Activated T-cell treated with anti-CD3 and anti-CD28 coated beads for 4 hours (primary cell): Measurements from ENCODE around the gene ERVW-1.
"Not testable (repeated sequence)": the region's sequence is repeated elsewhere in the genome, so short reads cannot be mapped to it uniquely, and the experiment has no call there.

ENCODE experiments used
- DNase-seq: peaks from one replicate; pipeline ENCODE4 v3.0.0-alpha.2; 2020

The ERVW-1 gene

GRCh38 chr7:92477681-92478080 lies at the start of gene ERVW-1:
Gene ERVW-1, minus strand, starts transcription at chr7:92477946. Its CDS starts 7,565 bp downstream, at chr7:92470381.
- not testable (repeated sequence) for DNase-seq

GRCh38 chr7:92523110-92523509 lies 45.4 kb upstream of the ERVW-1 start:
- no peak for DNase-seq

- no peak for DNase-seq
Measured at GRCh38 chr7:92520024-92520423, 42.3 kb upstream of the ERVW-1 start.

GRCh38 chr7:92517631-92518030 lies 39.9 kb upstream of the ERVW-1 start:
- DNase-seq = no peak

- no peak for DNase-seq
Measured at GRCh38 chr7:92513167-92513902, 35.6 kb upstream of the ERVW-1 start.

GRCh38 chr7:92508946-92509345 lies 31.2 kb upstream of the ERVW-1 start:
- no peak for DNase-seq

- DNase-seq = no peak
Measured at GRCh38 chr7:92506363-92506762, 28.6 kb upstream of the ERVW-1 start.

GRCh38 chr7:92504563-92504962 lies 26.8 kb upstream of the ERVW-1 start:
- no peak for DNase-seq

- DNase-seq = no peak
Measured at GRCh38 chr7:92503767-92504166, 26.0 kb upstream of the ERVW-1 start.

- no peak for DNase-seq
Measured at GRCh38 chr7:92498557-92498956, 20.8 kb upstream of the ERVW-1 start.

- DNase-seq = no peak
Measured at GRCh38 chr7:92496876-92497275, 19.1 kb upstream of the ERVW-1 start.

GRCh38 chr7:92489634-92490033 lies 11.9 kb upstream of the ERVW-1 start:
- no peak for DNase-seq

GRCh38 chr7:92487804-92488203 lies 10.1 kb upstream of the ERVW-1 start:
- no peak for DNase-seq

GRCh38 chr7:92485974-92486373 lies 8.2 kb upstream of the ERVW-1 start:
- no peak for DNase-seq

- DNase-seq = no peak
Measured at GRCh38 chr7:92485267-92485892, 7.6 kb upstream of the ERVW-1 start.

- DNase-seq = not testable (repeated sequence)
Measured at GRCh38 chr7:92484226-92484625, 6.5 kb upstream of the ERVW-1 start.

- not testable (repeated sequence) for DNase-seq
Measured at GRCh38 chr7:92483624-92484023, 5.9 kb upstream of the ERVW-1 start.

GRCh38 chr7:92479146-92479545 lies 1.4 kb upstream of the ERVW-1 start:
- not testable (repeated sequence) for DNase-seq

- no peak for DNase-seq
Measured at GRCh38 chr7:92478711-92479110, 965 bp upstream of the ERVW-1 start.

- DNase-seq = no peak
Measured at GRCh38 chr7:92478095-92478494, 349 bp upstream of the ERVW-1 start.

- DNase-seq = not testable (repeated sequence)
Measured at GRCh38 chr7:92475851-92476590, 1.7 kb downstream of the ERVW-1 start.

- DNase-seq = not testable (repeated sequence)
Measured at GRCh38 chr7:92475261-92475770, 2.4 kb downstream of the ERVW-1 start.

GRCh38 chr7:92473989-92474388 lies 3.8 kb downstream of the ERVW-1 start:
- not testable (repeated sequence) for DNase-seq

- not testable (repeated sequence) for DNase-seq
Measured at GRCh38 chr7:92468589-92468988, 9.2 kb downstream of the ERVW-1 start.
